OCI-LY1 (cell line): ENCODE results near the gene ANKRD53.

Source experiments
- EZH2 ChIP-seq: fragments of 200-600 bp; sonication (generic), shearing (Covaris generic); IDR thresholded peaks from 2 replicates; pipeline ENCODE4 v1.8.0; 2017; ENCODE audit warnings: borderline replicate concordance, mixed run types, mild to moderate bottlenecking, antibody characterized with exemption, low read length, moderate library complexity, mixed read lengths
- TF ChIP-seq, protein P1 (sequence below): fragments of 200-600 bp; sonication (generic), shearing (Covaris generic); IDR thresholded peaks from 2 replicates; pipeline ENCODE4 v1.5.1; 2017; ENCODE audit warnings: mild to moderate bottlenecking, antibody characterized with exemption, low read length, moderate library complexity, mixed read lengths

DNA sequence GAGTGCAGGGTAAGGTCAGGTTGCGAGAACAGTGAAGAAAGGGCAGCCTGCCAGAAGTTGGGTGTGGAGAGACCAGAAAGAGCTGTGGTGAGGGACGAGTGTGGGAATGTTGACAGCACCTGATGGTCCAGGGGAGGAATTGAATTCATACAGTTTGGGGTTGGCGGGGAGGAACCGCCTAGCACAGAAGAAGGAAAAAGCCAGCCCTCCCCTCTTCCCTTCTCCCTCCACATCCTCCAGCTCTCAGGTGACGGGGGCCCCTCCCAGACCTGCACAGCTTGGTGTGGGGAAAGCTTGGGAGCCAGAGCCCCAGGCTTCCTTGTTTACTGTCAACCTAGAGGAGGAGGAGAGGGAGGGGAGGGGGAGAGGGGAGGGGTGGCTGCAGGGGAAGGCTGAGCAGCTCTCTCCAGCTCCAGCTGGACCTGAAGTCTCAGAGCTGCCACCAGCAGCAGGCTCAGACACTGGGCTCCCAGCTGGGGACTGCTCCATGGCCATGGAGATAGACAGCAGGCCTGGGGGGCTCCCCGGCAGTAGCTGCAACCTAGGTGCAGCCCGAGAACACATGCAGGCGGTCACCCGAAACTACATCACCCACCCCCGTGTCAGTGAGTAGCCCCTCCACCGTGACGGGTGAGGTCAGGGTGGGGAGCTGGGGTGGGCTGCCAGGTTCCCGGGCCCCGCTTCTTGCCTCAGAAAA lies 42.8 kb upstream of the ANKRD53 start, which contains the start of gene ATP6V1B1:
- TF ChIP-seq EZH2: no peak
- TF ChIP-seq, protein P1, sequence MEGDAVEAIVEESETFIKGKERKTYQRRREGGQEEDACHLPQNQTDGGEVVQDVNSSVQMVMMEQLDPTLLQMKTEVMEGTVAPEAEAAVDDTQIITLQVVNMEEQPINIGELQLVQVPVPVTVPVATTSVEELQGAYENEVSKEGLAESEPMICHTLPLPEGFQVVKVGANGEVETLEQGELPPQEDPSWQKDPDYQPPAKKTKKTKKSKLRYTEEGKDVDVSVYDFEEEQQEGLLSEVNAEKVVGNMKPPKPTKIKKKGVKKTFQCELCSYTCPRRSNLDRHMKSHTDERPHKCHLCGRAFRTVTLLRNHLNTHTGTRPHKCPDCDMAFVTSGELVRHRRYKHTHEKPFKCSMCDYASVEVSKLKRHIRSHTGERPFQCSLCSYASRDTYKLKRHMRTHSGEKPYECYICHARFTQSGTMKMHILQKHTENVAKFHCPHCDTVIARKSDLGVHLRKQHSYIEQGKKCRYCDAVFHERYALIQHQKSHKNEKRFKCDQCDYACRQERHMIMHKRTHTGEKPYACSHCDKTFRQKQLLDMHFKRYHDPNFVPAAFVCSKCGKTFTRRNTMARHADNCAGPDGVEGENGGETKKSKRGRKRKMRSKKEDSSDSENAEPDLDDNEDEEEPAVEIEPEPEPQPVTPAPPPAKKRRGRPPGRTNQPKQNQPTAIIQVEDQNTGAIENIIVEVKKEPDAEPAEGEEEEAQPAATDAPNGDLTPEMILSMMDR: no peak
